ENCODE results near the gene CEP57L1.

The CEP57L1 gene

DNA sequence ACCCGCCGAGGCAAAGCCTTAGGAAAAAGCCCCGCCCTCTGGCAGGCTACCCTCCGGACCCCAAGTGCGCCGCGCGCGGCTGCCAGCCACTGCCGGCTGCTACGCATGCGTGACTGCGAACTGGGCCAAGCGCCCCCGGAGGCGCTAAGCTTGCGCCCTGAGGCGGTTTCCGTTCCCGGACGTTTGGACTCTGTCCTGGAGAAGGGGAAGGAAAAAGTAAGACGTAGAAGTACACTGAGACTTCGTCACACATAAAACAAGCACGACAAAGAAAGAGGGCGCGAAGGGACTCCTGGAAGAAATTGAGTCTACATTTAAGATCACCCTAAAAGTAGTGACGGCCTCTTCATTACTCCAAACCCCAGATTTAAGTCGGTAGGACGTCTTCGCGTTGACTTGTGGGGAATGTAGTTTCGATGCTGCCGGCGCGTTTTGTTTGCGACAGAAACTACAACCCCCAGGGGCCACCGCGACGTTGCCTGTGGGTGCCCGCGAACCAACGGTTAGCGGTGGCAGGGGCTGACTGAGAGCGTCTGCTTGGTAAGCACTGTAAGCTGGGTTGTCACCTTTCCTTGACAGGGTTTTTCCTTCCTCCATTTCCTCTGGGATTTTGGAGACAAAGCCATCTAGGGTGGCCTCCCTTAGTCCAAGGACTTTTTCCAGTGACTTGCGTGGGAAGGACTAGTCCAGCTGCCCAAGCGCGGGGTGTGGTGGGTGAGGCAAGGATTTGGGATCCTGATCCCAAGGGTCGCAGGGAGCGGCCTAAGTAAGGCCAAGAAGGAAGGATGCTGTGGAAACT is at the start of gene CEP57L1:
Gene CEP57L1, plus strand, starts transcription at position 472 of the 799 bp plus-strand sequence. CDS start 49,715 bp downstream, outside the sequence.
- peak; percentile 95 to 96 for DNase-seq

DNA sequence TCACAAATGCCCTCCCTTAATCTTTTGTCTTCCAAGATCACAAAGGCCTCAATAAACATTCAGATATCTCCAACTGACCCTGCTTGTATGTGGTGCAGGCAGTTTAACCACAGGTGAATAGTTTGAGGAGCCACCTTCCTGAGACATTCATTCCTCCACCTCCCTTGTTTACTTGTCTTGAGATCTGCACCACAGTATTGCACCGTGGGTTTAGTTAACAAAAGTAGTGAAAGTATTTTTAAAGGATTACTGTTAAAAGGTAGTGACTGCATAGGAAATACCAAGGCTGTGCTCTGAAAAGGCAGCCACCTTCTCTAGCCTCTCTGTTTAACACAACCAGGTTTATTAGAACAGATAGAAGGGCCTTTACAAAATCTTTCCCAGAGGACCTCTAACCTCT is 47.1 kb upstream of the CEP57L1 start:
- DNase-seq: no peak

DNA sequence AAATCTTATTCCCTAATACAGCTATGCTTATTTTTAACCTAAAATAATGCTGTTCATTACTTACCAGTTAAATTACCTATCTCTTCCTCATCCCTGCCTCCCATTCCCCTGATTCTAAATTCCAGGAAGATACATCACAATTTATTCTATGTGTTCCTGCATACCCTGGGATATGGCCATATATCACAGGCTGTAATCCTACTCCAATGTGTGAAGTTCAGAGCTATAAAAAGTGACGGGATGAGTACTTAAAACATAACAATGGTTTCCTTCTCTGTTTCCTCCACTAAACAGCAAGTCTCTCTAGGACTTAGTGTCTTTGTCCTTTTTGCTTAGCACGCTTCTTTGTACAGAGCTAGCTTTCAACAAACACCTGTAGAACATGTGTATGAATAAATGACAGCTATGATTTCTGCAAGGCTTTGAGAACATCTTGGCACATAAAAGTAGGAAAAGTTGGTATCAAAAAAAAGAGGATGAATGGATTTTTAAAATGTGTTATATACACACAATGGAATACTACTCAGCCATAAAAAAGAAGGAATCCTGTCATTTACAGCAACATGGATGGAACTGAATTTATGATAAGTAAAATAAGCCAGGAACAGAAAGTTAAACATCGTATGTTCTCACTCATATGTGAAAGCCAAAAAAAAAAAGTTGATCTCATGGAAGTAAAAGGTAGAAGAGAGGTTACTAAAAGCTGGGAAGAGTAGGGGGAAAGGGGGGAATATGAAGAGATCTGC is 46.5 kb upstream of the CEP57L1 start:
- DNase-seq: no peak

DNA sequence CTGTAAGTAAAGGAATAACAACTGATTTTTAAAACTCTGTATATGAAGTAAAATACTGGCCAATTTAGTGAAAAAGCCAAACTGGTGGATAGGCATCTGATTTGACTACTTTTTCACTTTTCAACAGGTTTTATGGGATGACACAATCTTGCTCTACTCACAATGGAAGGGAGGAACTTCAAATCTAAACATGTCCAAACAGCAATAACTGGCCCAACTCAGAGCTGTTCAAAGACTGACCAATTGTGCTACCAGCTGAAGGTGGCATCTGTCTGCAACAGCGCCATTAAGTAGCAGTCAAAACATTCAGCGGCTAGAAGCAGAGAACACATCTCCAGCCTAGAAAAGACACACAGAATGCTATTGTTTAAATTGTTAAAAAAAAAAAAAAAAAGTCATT is 45.3 kb upstream of the CEP57L1 start:
- DNase-seq: no peak

DNA sequence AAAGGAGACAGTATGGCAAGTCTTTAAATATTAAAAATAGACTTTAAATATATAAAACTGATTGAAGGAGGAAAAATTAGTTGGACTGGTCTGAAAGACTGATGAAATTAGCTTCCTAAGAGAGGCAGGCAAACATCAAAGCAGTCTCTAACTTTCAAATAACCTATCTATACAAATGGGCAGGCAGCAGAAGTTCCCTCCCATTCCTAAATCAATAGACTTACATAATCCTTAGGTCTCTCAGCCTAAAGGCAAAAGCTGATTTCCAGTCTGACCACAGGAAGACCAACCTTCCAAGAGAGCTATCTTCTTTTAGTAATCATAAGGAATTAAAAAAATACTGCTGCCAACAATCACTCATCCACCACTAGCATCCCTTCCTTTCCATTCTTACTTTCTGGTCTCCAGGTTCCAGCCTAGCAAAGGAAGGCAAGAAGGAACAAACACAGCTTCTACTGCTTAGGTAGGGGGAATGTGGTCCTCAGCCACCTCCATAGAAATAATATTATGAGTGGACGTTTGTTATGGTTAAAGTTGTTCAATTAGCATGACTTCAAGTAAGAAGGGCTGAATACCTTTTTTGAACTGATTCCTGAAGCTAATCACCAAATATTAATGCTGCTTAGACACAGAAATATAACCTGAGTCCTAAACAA is 44.7 kb upstream of the CEP57L1 start:
- DNase-seq: no peak

DNA sequence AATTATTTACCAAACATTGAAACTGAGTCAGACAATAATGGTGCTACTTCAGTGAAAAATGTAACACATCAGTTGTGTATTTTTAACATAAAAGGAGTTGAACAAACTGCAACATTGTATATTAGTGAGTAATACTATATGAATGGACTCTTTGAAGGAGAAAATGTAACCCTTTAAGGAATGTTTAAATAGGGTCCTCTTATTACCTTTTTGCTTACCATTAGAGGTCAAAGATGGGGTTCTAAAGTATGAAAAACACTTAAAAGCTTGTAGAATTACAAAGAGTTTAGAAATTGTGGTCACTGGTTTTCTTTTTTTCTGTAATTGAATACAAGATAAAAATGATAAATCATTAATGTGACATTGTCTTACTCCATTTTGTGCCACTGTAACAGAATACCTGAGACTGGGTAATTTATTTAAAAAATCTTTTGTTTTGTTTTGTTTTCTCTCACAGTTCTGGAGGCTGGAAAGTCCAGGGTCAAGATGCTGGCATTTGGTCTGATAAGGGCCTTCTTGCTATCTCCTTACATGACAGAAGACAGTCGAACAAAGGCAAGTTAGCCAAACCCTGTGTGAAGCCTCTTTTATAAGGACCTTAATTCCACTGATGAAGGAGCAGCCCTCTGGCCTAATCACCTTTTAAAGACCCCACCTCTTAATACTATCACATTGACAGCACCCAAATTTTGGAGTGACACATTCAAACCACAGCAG is 43.8 kb upstream of the CEP57L1 start:
- no peak for DNase-seq

DNA sequence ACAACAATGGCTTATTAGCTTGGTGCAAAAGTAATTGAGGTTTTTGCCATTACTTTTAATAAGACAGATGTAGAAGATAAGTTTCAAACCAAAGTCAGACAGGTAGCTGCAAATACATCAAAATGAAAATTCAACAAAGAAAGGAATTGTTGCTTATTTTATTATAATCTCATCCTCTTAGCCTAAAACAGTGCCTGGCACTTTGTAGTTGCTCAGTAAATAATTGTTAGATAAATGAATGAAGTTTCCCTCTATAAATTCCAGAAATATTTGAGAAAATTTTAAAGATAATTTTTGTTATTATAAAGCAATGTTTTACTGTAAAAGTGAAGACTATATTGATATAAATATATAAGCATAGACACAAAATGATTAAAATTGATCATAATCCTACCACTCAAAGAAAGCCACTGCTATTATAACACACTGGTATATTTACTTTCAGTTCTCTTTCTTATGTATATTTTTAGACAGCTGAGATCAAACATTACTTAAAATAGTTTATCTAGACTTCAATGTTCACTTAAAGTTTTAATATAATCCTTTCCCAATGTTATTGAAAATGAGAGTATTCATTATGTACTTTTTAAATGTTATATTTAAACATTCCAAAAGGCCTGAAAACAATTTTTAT is 43.2 kb upstream of the CEP57L1 start:
- DNase-seq: no peak

DNA sequence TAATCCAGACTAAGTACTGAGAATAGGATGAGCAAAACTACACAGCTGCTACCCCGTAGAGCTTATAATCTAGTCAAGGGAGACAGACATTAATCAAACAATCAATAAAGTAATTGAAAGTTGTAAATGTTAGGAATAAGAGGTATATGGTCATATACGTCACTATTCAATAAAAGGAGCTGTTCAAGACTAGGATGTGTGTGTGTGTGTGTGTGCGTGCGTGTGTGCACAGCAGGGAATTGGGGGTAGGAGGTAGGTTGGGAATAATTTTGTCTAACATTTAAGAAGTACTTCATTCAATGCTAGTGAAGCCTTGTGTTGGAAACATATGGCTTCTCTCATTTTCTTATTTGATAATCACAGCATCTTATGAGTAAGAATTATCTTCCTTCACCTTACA is 42.5 kb upstream of the CEP57L1 start:
- DNase-seq: no peak

DNA sequence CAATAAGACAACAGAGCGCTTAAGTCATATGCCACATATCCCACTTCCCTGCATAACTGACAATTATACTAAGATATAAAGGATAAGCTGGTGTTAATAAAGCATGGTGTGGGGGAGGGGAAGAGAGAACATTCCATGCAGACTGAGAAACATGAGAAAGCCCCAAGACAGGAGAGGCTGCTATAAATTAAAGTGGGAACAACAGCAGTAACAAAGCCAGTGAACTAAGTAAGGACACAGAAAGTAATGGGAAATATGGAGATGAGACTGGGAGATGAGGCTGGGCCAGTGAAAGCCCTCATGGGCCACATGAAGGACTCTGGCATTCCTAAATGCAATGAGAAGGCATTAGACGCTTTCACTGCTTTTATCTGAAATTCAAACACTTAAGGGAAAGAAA is 42.0 kb upstream of the CEP57L1 start:
- no peak for DNase-seq

DNA sequence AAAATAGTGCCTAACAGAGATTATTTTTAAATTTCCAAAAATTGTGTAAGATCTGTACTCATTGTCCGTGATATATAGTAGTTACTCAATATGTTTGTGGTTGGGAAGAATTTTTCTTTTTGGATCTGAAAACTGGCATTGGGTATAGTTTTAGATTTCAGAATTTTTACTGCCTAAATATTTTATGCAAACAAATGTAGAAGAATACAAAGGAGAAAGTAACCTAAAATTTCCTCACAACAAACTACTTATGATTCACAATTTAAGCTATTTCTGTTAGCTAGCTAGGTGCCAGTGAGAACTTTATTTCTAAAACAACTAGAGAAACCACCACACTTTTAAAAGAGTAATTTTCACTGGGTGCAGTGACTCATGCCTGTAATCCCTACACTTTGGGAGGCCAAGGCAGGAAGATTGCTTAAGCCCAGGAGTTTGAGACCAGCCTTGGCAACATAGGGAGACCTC is 39.5 kb upstream of the CEP57L1 start:
- no peak for DNase-seq

DNA sequence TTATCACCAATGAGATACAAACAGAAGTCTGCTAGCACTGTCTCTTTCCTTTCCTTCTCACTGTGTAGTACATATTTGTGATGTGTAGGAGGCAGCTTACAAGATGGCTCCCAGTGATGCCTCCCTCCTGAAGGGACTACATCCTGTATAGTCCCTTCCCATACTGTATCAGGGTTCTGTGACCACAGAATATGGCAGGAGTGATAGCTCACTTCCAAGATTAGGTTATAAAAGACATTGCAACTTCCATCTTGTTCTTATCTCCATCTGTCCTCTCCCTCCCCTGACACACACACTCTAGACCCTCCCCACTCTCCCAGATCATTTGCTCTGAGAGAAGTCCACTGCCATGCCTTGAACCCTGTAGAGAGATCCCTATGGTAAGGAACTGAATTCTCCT is 38.6 kb upstream of the CEP57L1 start:
- DNase-seq: no peak

DNA sequence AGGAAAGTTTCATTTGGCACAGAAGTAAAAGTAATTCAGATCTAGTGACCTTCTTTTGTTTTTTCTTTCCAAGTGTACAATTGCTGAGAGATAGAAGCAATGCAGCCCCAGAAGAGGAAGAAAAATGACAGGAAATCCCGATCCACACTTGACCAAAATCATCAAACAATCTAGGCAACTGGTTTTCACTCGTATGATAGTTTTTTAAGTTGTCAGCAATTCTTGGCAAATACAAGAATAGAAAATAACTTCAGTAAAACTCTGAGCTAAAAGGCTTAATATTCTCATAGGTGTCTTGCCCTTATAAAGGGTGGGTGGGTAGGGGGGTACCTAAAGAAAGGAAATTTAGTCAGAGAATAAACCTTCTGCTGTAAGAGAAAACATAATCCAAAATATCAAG is 36.7 kb upstream of the CEP57L1 start:
- DNase-seq: no peak

DNA sequence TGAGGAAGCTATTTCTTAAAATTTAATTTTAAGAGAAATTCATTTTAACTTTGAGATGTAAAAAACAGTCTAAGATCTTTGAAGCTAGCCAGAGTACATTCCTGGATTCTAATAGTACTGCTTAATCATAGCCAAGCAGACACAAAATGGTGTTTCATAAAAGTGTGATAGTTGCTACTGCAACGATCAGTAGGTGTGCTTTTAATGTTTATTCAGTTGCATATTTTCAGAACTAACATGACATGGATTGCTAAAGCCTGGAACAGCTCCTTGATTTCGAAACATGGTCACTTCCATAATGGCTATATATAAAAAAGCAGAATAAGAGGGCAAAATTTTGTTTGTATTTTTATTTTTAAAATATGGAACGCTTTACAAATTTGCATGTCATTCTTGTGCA is 36.2 kb upstream of the CEP57L1 start:
- DNase-seq: no peak

DNA sequence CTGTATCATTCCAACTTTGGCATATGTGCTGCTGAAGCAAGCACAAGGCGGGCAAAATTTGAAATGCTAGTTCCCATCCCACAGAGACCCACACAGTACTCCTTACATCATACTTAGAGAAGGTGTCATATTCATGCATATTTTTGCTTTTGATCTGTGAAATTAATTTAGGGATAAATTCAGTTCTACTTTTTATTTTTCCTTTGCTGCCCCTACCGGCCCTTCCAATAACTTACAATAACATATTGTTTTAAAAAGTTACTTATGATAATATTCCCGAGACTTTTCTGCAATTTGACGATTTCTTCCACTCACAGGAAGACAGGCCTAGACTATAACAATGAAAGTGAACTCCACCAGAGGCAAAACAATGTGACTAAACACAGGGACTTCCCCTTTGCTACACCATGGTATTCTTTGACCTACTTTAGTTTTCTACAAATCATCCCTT is 35.7 kb upstream of the CEP57L1 start:
- no peak for DNase-seq

DNA sequence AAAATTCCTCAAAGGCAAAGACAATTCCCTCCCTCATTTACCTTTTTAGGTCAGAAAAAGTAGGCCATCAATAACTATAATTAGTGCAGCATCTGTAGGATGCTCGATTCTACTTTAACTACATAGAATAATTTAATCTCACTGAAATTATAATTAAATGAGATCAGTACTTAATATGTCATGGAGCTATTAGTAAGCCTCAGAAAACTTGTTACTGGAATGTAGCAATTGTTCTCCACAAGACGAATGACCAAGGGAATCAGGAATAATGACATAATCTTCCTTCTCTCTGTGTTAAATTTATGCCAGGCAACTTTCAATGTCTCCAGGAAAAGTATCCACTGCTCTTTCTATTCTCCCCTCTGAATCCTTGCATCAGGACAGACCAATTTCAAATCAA is 34.7 kb upstream of the CEP57L1 start:
- DNase-seq: no peak

DNA sequence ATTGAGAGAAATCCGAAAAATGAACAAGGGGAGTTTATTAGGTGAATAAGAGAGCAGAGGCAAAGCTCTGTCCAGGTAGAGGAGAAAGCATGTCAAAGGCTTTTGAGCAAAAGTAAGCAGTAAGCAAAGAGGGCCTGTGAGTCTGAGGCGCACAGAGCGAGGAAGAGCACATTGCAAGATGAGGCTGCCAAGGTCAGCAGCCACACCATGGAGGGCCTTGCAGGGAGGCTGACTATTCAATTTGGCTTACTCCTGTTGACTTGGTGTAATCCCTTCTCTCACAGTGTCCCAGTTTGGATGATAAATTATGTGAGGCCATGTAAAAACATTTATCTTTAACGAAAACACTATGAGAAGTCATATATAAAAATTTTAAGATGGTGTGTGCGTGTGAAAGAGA is 33.1 kb upstream of the CEP57L1 start:
- no peak for DNase-seq

DNA sequence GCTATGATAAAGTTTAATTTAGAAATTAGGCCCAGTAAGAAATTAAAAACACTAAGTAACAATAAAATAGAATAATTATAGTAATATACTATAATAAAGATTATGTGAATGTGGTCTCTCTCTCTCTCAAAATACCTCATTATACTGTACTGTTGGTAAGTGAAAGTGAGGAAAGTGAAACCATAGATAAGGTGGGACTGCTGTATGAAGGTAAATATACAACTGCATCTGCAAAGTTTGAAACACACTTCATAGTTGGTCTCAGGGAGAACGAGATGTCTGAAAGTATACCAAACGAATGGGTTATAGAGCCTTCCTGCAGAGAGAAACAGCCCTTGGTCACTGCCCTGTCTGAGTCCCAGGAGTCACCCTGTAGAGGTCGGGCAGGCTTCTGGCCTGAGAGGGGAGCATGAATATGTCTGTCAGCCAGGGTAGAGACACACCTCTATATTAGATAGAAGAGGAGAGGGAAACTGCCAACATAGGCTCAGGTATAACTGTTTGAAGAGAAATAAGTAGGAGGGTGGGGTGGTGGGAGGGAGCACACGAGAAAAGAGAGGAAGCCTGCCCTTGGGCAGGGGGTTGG is 32.4 kb upstream of the CEP57L1 start:
- DNase-seq: no peak

DNA sequence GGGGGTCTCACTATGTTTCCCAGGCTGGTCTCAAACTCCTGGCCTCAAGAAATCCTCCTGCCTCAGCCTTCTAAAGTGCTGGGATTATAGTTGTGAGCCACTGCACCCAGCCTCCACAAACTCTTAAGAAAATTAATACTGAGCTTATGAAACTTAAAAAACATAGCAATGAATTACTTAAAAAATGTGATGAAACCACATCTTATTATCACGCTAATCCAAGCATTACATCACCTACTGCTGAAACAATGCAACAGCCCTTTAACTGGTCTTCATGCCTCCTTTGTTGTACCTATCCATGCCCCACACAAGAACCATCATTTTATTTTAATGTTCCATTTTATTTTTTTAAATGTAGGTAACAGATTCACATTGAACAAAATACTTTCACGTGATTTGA is 25.6 kb upstream of the CEP57L1 start:
- DNase-seq: no peak

DNA sequence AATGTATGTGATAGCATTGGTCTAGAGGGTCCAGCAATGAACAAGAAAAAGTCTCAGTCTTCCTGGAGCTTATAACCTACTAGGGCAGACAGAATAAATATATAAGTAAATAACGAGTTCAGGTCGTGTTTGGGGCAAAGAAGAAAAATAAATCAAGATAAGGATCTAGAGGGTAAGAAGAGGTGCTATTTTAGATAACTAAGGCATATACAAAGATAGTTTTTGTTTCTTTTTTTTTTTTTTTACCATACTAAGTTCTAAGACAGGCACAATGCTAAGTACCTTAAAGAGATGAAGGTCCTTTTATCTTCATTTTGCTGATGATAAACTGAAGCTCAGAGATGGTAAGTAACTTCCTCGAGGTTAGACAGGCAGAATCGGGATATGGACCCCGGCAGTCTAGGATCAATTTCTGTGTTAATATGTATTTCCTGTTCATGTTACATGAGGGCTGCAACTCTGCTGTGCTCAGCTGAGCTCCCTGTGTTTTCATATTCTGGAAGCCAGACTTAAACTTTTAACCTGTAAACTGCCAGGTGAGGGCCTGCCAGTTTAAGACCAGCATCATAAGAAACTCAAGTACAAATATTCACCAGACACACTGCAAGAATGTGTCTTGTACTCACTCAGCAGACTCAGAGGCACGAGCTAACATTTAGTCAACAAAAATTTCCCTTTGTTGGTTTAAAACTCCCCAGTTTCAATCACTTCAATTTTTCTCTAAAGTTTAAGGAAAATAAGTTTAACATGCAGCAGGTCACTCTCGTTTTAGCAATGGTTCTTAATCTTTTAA is 24.0 kb upstream of the CEP57L1 start:
- DNase-seq: no peak

DNA sequence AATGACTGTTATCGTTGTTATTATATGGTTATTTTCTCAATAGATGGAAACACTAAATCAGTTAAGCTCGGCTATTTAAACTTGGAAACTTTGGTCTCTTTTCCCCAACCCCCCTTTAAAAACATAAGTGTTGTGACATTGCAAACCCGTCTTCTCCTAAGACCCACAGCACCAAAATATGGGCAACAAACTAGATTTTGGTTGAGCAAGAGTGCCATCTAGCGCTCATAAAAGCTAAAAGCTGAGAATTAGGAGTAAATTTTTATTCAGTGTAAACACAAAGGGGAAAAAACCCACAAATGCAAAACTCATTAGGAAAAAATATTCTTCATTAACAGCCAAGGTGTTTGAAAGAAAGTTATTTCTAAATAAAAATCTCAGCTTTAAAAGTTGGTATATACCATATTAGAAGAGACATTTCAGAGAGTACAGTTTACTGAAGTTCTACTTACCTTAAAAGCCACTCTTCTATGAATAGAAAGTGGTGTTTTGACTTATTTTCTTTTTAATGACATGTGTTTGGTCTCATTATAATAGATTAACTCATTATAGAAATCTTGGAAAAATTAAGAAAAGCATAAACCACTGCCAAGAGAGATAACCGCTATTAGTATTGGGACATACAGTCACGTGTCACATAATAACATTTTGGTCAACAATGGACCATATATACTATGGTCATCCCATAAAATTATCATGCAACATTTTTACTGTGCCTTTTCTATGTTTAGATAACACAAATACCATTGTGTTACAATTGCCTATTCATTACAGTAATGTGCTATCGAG is 21.8 kb upstream of the CEP57L1 start:
- peak in 1 of 2 experiments; percentile 33 for DNase-seq

DNA sequence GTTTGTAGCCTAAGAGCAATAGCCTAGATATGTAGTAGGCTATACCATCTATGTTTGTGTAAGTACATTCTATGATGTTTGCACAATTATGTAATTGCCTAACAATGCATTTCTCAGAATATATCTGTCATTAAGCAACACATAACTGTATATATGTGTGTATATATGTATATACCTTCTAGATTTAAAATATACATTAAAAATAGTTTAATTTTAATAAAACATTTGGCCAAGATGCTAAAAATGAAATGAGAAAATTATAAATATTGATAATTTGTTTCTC is 21.2 kb upstream of the CEP57L1 start:
- DNase-seq: no peak

Data from activated T-cell treated with anti-CD3 and anti-CD28 coated beads, Interleukin-2, amount 50 U/mL, for 48 hours (primary cell).